CD4-positive, alpha-beta T cell treated with Interleukin-1 beta for 1 hour (primary cell): ENCODE measurements around the gene SYNJ2.

Source experiments
- DNase-seq, 2 donors: peaks; one replicate each; pipeline ENCODE4 v3.0.0-alpha.2; 2020 to 2022

The SYNJ2 gene

DNA sequence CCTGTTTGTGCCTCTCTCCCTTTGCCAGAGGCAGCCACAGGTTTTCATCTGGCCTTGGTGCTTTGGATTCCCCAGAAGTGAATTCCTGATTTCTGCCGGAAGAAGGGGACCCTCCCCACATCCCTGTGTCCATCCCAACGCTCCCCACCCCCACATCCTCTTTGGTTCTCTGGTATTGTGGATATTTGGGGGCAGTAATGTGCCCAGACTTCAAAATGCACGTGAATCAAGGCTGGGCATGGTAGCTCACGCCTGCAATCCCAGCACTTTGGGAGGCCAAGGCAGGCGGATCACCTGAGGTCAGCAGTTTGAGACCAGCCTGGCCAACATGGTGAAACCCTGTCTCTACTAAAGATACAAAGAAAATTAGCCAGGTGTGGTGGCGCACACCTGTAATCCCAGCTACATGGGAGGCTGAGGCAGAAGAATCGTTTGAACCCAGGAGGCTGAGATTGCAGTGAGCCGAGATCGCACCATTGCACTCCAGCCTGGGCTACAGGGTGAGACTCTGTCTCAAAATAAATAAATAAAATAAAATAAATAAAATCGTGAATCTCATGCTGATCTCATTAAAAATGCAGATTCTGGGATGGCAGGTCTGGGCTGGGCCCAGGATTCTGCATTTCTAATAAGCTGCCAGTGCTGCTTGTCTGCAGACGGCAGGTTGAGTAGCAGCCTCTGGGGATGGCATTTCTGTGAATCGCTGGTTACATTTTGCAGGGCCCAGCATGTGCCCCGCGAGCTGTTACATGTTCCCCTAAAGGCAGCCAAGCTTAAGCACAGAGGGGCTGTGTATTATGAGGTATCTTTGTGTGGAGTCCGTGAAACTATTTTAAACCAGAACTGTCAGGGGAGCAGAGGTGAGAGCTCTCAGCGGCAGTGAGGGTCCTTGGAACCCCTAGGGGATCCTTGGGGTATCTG is 49.0 kb downstream of the SYNJ2 start:
- DNase-seq: no peak

DNA sequence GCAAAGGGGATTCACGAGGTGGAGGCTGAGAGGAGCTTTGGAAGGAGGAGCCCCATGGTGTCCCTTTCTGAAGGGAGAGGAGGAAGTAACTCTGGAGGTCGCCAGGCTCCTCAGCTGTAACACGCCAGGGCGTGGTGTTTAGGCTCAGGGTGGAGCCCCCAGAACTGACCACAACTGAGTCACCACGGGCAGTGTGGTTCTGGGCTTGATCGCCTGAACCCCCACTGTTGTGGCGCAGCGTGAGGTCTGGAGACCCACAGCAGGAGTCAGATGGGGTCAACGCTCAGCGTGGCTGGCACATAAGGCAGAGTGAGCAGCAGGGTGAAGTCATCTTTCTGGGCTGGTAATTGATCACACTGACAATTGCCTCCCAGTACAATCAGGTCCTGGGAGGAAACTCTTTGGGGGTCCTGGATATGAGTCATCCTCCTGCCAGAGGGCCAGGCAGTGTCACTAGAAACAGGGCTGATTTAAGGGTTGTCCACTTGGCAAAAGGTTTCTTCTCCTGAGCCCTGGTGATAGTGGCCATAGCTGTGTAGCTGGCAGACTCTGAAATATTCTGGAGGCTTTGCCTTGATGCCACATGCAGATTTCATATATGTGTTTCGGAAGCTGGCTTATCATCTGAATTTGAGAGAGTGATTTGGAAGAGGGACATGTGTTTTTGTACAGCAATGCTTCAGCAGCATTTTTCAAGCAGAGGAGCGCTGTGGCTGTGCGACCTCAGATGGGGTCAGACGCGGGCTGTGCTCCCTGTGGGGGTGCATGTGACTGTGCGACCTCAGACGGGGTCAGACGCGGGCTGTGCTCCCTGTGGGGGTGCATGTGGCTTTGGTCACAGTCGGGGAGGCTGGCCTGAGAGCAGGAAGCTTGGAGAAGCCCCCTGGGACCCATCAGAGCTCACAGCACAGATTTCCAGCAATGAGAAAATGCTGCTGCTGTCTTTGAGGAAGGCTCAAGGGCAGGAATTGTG is 50.0 kb downstream of the SYNJ2 start:
- DNase-seq: peak; percentile 22 to 82

DNA sequence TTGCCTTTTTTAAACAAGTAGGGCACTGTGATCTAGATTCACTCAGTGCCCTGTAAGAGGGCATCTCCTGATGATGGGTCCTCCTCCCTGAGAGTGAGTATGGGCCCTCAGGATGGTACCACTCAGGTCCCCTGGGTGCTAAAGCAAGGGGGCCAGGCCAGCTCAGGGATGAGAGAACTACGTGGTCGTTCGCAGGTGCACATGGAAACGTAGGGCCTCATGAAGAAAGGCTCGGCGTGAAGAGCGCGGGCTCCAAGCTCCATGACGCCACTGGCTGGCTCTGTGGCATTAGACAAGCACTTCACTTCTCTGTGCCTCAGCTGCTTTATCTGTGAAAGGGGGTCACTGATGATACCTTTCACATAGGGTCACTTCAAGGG is 50.7 kb downstream of the SYNJ2 start:
- DNase-seq: no peak

DNA sequence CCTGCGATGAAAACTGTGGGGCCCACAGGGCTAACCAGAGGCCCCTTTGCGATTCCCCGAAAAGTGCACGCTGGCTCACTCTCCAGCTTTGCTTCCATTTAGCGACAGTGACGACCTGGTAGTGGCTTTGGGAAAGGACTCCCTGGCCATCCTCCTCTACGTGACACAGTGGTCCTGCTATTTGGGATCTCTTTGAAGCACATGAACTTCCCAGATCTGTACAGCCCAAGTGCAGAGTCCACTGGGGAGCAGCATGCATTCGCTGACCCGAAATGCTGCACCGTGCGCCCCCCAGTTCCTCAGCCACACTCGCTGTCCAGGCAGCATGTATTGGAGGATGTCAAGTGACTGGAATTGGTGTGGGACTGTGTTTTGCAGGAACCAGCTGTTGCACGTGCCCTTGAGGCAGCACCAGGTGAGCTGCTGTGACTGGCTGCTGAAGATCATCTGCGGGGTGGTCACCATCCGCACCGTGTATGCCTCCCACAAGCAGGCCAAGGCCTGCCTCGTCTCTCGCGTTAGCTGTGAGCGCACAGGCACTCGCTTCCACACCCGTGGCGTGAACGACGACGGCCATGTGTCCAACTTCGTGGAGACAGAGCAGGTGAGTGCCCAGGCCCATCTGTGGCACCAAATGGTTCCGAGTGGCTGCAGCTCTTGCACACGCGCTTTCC is 51.6 kb downstream of the SYNJ2 start:
- no peak for DNase-seq

DNA sequence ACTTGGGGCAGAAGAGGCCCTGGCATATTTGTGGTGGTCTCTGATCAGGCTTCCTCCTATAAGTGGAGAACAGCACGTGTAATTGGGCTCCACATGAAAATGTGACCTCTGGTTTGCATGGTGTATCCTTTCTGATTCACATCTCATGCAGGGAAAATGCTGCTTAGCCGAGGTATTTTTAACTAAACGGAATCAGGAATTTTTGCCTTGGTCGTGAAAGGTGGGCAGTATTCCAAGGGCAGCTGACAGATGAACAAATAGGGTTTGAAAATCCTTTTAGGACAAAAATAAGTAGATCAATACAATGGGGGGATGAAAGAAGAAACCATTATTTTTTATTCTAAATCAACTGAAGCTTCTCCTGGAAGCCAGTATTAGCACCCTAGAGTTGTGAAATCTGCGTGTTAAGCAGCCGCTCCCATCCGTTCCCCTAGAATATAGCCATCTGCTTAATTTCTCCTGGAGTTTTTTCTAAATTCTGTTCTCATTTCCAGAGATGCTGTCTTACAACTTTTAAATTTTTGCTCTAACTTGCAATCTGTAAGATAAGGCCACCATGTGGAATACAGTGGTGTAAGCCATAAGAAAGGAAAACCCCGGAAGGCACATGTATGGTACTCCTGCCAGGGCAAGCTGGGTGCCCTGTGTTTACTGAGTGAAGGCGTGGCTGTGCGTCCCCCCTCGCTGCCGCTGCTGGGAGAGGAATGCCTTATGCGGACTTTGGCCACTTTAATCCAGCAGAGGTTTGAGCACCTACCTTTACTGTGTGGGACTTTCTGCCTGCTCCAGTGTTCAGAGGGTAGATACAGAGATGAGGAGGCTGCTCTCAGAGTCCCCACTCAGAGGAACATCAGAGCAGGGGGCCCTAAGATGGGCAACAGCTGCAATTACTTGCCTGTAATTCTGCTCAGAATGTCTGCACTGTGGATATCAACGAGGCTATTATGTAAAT is 52.4 kb downstream of the SYNJ2 start:
- DNase-seq: no peak

DNA sequence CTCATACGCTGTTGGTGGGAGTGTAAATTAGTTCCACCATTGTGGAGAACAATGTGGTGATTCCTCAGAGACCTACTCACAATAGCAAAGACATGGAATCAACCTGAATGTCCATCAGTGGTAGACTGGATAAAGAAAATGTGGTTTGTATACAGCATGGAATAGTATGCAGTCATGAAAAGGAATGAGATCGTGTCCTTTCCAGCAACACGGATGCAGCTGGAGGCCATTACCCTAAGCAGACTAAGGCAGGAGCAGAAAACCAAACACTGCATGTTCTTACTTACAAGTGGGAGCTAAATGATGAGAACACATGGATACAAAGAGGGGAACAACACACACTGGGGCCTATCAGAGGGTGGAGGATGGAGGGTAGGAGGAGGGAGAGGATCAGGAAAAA is 54.6 kb downstream of the SYNJ2 start:
- no peak for DNase-seq

DNA sequence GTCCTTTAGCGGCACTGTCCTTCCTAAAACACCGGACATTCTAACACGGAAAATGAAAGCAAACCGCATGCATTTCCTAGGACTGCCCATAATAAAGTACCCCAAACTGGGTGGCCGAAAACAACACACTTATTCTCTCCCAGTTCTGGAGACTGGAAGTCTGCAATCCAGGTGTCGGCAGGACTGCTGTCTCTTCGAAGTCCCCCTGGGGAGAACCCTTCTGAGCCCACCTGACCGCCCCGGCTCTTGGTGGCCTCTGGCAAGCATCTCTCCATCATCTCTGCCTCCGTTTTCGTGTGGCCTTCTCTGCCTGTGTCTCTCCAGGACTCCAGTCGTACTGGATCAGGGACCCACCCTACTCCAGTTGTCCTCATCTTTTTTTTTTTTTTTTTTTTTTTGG is 55.4 kb downstream of the SYNJ2 start:
- no peak for DNase-seq

DNA sequence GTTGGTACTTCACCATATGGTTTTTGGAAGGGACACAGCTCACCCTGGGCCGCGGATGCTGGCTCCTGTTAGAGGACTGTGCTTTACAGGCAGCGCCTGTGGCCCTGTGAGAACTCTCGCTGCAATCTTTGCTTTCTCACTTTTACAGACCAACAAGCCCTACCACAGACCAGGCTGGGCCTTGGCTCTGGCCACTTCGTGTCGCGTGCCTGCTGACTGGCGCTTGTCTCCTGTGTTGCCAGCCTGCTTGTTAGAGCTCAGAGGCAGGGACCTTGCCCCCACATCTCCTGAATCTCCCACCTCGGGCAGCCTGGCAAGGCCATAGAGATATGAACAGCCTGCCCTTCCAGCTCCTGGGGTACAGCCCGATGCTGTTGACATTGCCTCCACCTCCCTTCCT is 56.1 kb downstream of the SYNJ2 start:
- no peak for DNase-seq

DNA sequence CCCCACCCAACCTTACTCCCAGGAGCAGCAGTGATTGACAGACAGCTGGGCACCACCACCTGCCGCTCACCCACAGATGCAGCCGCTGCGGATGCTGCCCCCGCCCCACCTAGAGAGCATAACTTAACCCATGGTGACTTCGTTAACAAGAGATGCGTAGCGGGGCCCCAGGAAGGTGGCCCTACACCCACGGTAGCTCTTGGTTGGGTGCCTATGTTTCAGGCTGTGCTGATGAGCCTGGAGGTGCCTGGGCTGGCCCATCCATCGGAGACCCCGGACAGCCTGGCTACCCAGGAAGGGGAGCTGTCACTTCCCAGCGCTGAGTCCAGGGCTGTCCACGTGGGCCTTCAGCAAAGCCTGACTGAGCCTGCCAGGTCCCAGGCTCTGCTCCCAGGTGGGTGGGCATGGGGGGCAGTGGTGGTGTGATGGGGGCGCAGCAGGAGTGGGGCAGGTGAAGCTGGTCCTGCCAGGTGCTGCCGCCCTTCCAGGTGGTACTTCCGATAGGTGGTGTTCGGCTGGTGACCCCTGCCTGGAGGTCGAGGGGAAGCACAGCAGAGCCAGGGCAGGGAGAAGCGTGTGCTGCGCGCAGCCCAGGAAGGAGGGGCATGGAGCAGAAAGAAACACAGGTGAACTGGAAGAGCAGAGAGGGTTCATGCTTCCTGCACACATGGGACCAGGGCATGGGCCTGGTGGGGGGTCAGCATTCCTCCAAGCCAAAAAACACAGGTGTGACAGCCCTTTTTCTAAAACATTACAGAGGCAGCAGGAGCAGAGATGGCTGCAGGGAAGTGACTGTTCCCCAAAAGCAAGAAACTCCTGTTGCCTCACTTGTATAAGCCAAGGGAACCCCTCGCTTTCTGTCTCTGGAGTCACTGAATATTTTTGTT is 56.9 kb downstream of the SYNJ2 start:
- no peak for DNase-seq

DNA sequence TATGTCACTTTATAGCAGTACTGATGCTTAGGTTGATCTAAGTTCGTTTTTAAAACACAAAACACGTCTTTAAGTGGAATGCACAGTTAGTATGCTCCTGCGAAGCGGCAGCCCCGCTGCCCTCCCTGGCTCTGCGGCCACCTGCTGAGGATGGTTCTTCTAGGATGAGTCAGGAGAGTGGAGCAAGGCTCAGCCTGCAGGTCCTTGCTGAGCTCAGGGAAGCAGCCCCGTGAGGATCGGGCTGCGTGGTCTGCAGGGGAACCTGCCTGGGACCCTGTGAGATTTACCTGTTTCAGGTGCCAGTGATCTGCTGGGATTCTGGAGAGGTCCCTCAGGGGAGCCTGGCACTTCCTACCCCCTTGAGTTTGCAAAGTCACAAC is 57.5 kb downstream of the SYNJ2 start:
- no peak for DNase-seq

DNA sequence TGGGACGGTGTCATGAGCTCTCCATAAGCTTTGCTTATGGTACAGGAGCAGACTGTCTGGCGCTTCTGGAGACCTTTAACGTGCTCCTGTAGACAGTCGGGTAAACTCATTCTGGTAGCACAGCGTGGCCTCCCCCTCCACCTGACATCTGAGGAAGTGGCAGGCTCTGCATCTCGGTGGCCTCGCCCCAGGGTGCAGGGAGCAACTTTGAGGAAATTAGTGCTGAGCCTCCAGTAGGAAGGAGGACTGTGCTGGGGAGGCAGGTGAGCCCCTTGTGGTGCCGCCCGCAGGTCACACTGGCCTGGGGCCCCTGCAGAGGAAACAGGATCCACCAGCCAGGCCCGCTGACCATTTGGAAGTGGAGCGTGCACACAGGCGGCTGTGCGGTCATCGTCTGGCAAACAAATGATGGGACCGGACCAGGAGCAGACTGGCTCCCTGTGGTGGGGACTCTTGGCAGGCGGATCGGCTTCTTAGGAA is 57.9 kb downstream of the SYNJ2 start:
- no peak for DNase-seq

DNA sequence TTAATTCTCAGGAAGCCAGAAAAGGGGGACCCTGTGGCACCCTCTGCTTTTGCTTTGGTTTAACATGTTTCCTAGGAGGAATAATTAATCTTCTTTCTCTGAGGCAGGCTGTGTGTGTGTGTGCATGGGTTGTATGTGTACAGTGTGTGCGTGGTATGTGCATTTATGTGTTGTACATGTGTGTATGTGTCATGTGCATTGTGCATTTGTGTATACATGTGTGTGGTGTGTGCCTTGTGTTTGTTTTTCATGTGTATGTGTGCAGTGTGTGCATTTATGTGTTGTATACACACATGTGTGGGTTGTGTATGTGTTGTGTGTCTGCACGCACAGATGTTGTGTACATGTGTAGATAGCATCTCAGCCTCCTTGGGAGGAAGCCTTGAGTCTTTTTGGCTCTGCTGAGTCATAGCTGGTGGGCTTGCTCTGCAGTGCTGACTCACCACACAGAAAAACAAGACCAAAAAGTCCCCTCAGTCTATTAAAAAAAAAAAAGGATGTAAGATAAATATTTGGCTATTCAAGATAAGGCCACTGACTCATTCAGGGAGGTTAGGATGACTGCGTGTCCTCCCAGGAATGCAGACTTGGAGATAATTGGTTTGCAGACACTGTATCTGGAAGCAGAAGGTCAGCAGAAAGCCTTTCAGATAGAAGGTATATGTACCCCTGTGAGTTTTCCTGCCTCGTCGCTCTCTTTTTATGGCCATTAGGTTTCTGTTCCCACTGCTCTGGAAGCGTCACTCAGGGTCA is 58.6 kb downstream of the SYNJ2 start:
- peak in 1 of 2 donors; percentile 34 for DNase-seq

DNA sequence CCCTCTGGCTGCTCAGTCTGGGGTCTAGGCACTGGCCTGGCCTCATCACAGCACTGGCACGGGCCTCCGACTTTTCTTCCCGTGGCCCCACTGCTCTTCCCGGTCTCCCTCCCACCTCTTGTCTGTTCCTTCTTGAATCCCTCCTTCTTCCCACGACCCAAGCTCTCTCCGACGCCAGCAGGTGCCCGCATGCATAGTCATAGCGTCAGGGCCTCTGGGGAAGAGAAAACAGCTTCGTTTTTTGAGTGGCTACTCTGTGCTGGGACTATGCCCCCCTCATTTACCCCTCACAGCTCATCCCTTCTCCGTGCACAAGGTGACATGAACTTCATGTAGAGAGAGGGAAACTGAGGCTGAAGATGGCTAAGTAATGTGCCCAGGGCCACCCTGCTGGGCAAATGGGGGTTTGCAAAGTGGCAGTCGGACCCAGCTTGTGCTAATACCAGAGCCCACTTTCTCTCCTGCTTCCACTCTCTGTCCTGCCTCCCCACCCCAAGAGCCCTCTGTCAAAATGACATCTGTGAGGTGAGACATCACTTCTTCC is 59.2 kb downstream of the SYNJ2 start:
- DNase-seq: no peak

DNA sequence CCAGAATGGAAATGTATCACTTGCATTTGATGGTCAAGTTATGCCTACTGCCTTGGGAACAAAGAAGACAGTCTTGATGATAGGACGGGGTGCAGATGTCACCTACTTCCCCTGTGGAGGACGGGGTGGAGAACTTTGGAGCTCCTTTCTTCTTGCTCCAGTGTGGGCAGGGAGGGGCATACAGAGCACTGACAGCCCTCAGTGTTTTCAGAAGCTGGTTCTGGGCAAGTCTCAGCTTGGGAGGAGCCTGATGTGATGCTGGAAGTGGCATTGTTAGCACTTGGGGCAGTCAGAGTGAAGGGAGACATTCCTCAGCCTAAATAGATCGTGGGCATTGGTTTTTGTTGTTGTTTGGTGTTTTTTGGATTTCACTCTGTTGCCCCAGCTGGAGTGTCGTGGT is 59.7 kb downstream of the SYNJ2 start:
- no peak for DNase-seq

DNA sequence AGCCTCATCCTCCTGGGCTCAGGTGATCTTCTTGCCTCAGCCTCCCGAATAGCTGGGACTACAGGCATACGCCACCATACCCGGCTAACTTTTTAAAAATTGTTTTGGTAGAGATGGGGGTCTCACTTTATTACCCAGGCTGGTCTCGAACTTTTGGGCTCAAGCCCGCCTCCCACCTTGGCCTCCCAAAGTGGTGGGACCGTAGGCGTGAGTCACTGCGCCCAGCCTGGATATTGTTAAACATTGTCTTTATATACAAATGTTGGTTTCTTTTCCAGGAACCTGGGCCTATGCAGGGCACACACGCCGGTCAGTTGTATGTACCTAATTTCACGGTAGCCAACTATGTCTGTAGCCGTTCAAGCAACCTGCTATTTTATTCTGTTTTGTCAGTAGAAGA is 60.1 kb downstream of the SYNJ2 start:
- DNase-seq: no peak

DNA sequence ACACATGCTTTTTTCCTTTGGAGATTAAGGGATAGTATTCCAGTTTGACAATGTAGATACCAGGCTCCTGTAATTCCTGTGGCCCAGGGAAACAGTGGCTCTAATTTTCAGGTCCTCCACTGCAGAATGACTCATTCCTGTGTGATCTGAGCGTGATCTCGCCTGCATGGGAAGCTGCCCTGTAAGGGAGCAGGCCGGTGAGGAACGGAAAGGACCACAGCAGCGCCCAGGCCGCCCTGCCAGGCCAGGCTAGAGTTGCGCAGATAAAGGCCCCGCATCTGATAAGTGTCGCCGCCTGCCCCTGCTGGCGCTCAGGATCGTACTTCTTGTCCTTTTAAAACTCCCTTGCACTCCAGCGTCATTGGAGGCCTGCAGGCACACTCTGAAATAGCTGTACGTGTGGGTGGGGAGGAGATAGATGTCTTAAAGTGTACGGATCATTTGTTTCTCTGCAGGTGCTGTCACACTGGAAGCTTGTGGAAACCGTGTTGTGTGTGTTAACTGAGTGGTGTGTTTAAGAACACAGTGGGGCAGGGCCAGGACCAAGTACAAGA is 60.7 kb downstream of the SYNJ2 start:
- DNase-seq: no peak

DNA sequence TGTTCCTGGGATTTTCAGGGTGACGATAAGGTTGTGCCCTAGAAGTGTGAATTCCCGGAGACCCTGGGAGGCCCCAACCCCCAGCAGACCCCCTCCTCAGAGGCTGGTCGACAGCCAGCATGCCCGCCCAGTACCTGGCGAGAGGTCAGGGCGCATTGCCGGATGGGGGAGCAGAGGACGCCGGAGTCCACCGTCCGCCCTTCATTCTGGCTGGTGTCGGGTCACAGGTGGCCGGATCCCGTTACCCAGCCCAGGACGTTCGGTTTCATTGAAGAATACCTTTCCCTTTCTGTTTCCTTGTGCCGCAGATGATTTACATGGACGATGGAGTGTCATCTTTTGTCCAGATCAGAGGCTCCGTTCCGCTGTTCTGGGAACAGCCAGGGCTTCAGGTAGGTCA is 61.3 kb downstream of the SYNJ2 start:
- no peak for DNase-seq

DNA sequence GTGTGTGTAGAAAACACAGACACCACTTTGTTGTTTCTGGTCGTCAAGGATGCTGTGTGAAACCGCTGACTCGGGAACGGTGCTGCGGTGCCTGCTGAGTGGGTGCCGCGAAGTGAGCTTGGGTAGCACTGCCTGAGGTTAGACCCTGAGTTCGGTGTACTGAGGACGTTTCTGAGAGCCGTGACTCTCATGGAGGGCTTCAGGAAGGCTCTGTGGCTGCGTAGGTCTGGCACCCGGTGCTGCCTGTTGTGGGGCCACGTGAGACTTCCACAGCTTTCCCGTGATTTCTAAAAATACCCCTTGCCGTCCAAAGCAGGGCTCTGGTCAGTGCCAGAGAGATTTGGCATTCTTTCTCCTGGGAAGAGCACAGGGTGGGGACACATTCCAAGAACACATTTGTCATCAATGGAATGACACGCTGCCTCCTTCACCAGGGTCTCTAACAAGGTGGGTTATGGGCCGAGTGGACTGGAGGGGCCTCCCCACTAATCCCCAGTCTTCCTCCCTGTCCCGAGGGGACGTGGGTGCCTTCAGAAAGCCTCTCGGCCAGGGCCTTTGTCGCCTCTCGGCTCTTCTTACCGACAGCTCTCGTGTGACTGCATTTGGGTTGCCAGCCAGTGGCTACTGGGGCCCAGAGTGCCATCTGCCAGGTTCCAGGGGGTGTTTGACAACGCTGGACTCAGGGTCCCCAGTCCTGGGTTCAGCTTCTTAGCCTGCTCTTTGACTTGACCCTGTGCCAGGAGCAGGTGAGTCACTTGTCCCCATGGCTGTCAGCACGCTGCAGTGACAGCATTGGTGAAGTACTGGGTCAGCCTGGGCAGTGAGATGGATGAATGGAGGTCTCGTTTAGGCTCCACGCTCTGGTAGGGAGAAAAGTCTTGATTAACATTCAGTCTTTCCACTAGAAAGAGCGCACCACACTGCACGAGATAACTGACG is 62.2 kb downstream of the SYNJ2 start:
- DNase-seq: no peak
